Mucosa of gallbladder (tissue), 1 donor: Measurements from ENCODE around the gene GVQW3. TPM values are rescaled to one million over a fixed set of nuclear protein-coding genes. Genes with fewer than 3 reads are reported as not detected.

ENCODE experiments used
- DNase-seq: peaks from one replicate; pipeline ENCODE4 v3.0.0-alpha.2; 2020; ENCODE audit warnings: low spot score
- total RNA-seq: library from RNA; stranded (reverse); gene quantifications from one replicate; pipeline ENCODE4 v1.2.1, GENCODE V29; 2021
- donor health status: DM: no; HTN: no; CAD: no.

GVQW3 gene
- total RNA-seq, 1 donor from 2014 or later, result 3.0 TPM

- peak; percentile 59 for DNase-seq
Measured at GRCh38 chr11:76445121-76446084, 64.3 kb downstream of the GVQW3 start.

- no peak for DNase-seq
Measured at GRCh38 chr11:76448506-76448905, 67.4 kb downstream of the GVQW3 start.

GRCh38 chr11:76453248-76453647 is 72.1 kb downstream of the GVQW3 start:
- DNase-seq, result no peak

GRCh38 chr11:76455331-76455730 is 74.2 kb downstream of the GVQW3 start:
- DNase-seq, result no peak

GRCh38 chr11:76455931-76456330 is 74.8 kb downstream of the GVQW3 start:
- no peak for DNase-seq

- no peak for DNase-seq
Measured at GRCh38 chr11:76456571-76456970, 75.4 kb downstream of the GVQW3 start.

Other genes with a start within 250 kb of the GVQW3 start
- 1.8 TPM for gene WNT11, start 174.8 kb upstream of the GVQW3 start, total RNA-seq
- gene THAP12, start 191 bp upstream of the GVQW3 start, total RNA-seq, result 23.1 TPM
- gene EMSY, start 63.7 kb downstream of the GVQW3 start, total RNA-seq, result 18.3 TPM